Activated T-helper 1 cell treated with anti-CD3 and anti-CD28 coated beads, Interleukin-12 subunit alpha, Interleukin-12 subunit beta, Interleukin-2, Interleukin-4 antibody, amounts not matched to agents 30 ng/mL and 10 ng/mL and 1 ng/mL, durations not matched to agents 14 hours and 24 hours and 36 hours (primary cell): ENCODE measurements around the gene KANSL3. TPM values are rescaled to one million over a fixed set of nuclear protein-coding genes. Genes with fewer than 3 reads are reported as not detected.

Source experiments
- DNase-seq: peaks from one replicate; pipeline ENCODE4 v3.0.0; 2021; ENCODE audit warnings: low spot score
- H3K27ac Mint-ChIP-seq: one replicate; pipeline ENCODE4 v1.8.0; 2021; ENCODE audit warnings: mild to moderate bottlenecking, mixed read lengths
- H3K27me3 Mint-ChIP-seq: one replicate; pipeline ENCODE4 v1.8.0; 2022; ENCODE audit warnings: mild to moderate bottlenecking, moderate library complexity, mixed read lengths; ENCODE audit not compliant: insufficient read depth
- H3K36me3 Mint-ChIP-seq: one replicate; pipeline ENCODE4 v1.8.0; 2021; ENCODE audit warnings: low read depth, mixed read lengths
- H3K4me1 Mint-ChIP-seq: one replicate; pipeline ENCODE4 v1.8.0; 2021; ENCODE audit warnings: low read depth, mixed read lengths
- H3K4me3 Mint-ChIP-seq: one replicate; pipeline ENCODE4 v1.8.0; 2021; ENCODE audit warnings: mild to moderate bottlenecking, moderate library complexity, mixed read lengths
- H3K9me3 Mint-ChIP-seq: one replicate; pipeline ENCODE4 v1.8.0; 2021; ENCODE audit warnings: mixed read lengths
- intact Hi-C: fragments of 100-400 bp; cut with micrococcal nuclease; formaldehyde crosslinking; loops from one replicate; pipeline ENCODE4 v1.15.1; 2024
- total RNA-seq: library from RNA; stranded (reverse); gene quantifications from 2 replicates; pipeline ENCODE4 v1.2.3, GENCODE V29; 2022

KANSL3 gene
- total RNA-seq, result 51.8 and 55.0 TPM in 2 replicates

- DNase-seq, result peak; percentile 90
- peaks cover 39% of the 10 kb centered on the region for H3K4me1 Mint-ChIP-seq
- peaks cover 20% of the 10 kb centered on the region for H3K36me3 Mint-ChIP-seq
- no peaks in the 10 kb centered on the region for H3K9me3 Mint-ChIP-seq
- H3K4me3 Mint-ChIP-seq, result peak within 1 kb of the TSS; percentile 98
- intact Hi-C loops, result loop anchor here (1.0 to 5.0 kb wide), 11 partner anchors 36 to 431 kb away; partner anchors contain the start of genes ANKRD39, ARID5A, CIAO1 and CNNM3
- peaks cover 9% of the 10 kb centered on the region for H3K27me3 Mint-ChIP-seq
- peak within 1 kb of the TSS; percentile 97 for H3K27ac Mint-ChIP-seq
Measured at GRCh38 chr2:96638144-96639121, at the start of gene KANSL3. Gene KANSL3, minus strand, starts transcription at chr2:96638312. Its CDS starts 1,177 bp downstream, at chr2:96637135.

- DNase-seq, result no peak
- no peaks in the 10 kb centered on the region for H3K9me3 Mint-ChIP-seq
- H3K27me3 Mint-ChIP-seq, result peaks cover 2% of the 10 kb centered on the region
- H3K4me1 Mint-ChIP-seq, result no peaks in the 10 kb centered on the region
- no peak overlapping the region for H3K4me3 Mint-ChIP-seq
- H3K36me3 Mint-ChIP-seq, result no peaks in the 10 kb centered on the region
- intact Hi-C loops, result no loop called here
- no peak overlapping the region for H3K27ac Mint-ChIP-seq
Measured at GRCh38 chr2:96687266-96687665, 49.2 kb upstream of the KANSL3 start.

DNA sequence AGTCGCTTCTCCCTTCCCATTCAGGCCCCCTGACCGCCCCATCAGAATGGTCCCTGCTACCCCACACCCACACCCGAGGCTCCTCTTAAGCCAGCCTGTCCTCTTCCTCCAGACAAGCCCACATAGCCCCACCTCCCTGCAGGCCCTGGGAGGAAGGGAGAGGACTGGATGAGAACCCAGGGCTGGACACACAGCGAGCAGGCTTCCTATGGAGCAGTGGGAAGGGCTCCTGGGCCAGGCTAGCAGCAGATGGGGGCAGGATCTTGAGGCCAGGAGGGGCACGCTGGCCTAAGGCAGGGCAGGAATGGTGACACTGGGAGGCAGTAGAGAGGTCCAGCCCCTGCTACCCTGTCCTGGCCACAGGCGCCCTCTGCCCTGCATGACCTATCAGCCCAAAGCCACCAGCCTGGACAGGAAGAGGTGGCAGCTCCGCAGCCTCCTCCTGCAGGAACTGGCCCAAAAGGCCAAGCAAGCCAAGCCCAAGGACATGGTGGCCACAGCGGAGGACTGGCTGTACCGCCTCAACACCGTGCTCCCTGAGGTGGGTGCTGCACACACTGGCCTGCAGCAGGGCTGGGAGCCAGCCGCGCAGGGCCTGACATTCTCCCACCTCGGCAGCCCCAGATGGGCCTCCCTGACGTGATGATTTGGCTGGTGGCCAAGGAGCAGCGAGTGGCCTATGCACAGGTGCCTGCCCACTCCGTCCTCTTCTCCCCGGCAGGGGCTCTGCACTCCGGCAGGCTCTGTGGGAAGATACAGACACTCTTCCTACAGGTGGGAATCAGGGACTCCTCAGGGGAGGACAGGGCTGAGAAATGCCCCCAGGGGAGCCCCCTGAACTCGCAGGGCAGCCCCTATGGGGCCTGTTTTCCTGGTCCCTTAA lies 47.7 kb upstream of the KANSL3 start:
- Mint-ChIP-seq H3K27ac (no peak overlapping the region), H3K4me1 (no peaks in the 10 kb centered on the region), H3K9me3 (no peaks in the 10 kb centered on the region), H3K36me3 (no peaks in the 10 kb centered on the region), H3K27me3 (peaks cover 2% of the 10 kb centered on the region), H3K4me3 (no peak overlapping the region)
- intact Hi-C loops, result no loop called here
- no peak for DNase-seq

GRCh38 chr2:96684883-96685576 lies 46.9 kb upstream of the KANSL3 start:
- Mint-ChIP-seq H3K4me1 (no peaks in the 10 kb centered on the region), H3K27me3 (peaks cover 6% of the 10 kb centered on the region), H3K9me3 (no peaks in the 10 kb centered on the region), H3K36me3 (no peaks in the 10 kb centered on the region), H3K4me3 (no peak overlapping the region), H3K27ac (no peak overlapping the region)
- DNase-seq, result no peak
- intact Hi-C loops, result no loop called here

GRCh38 chr2:96683972-96684820 lies 46.1 kb upstream of the KANSL3 start:
- Mint-ChIP-seq H3K4me3 (no peak overlapping the region), H3K27ac (no peak overlapping the region), H3K9me3 (no peaks in the 10 kb centered on the region), H3K4me1 (no peaks in the 10 kb centered on the region), H3K36me3 (no peaks in the 10 kb centered on the region), H3K27me3 (peaks cover 6% of the 10 kb centered on the region)
- intact Hi-C loops, result no loop called here
- DNase-seq, result no peak

DNA sequence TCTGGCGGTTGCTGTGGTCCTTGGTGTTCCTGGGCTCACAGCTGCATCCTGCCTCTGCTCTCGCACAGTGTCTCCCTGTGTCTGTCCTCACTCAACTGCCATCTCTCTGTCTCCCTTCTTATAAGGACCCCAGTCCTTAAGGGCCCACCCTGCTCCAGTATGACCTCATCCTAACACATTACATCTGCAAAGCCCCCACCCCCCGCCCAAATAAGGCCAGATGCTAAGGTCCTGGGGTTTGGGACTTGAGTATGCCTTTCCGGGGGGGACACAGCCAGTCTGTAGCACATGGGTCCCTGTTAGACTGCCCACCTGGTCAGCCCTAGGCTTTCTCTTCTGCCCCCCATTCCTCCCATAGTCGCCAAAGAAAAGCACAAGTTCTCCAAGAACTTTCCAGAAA lies 45.2 kb upstream of the KANSL3 start:
- Mint-ChIP-seq H3K36me3 (no peaks in the 10 kb centered on the region), H3K27me3 (peaks cover 6% of the 10 kb centered on the region), H3K4me1 (no peaks in the 10 kb centered on the region), H3K9me3 (no peaks in the 10 kb centered on the region), H3K27ac (no peak overlapping the region), H3K4me3 (no peak overlapping the region)
- intact Hi-C loops, result no loop called here
- DNase-seq, result no peak

- Mint-ChIP-seq H3K27ac (no peak overlapping the region), H3K27me3 (peaks cover 6% of the 10 kb centered on the region), H3K4me1 (no peaks in the 10 kb centered on the region), H3K4me3 (no peak overlapping the region), H3K9me3 (no peaks in the 10 kb centered on the region), H3K36me3 (no peaks in the 10 kb centered on the region)
- intact Hi-C loops, result no loop called here
- DNase-seq, result no peak
Measured at GRCh38 chr2:96681540-96681939, 43.4 kb upstream of the KANSL3 start.

GRCh38 chr2:96680561-96681141 lies 42.5 kb upstream of the KANSL3 start:
- Mint-ChIP-seq H3K27me3 (peaks cover 6% of the 10 kb centered on the region), H3K36me3 (no peaks in the 10 kb centered on the region), H3K27ac (no peak overlapping the region), H3K9me3 (no peaks in the 10 kb centered on the region), H3K4me3 (no peak overlapping the region), H3K4me1 (no peaks in the 10 kb centered on the region)
- no peak for DNase-seq
- intact Hi-C loops, result no loop called here

DNA sequence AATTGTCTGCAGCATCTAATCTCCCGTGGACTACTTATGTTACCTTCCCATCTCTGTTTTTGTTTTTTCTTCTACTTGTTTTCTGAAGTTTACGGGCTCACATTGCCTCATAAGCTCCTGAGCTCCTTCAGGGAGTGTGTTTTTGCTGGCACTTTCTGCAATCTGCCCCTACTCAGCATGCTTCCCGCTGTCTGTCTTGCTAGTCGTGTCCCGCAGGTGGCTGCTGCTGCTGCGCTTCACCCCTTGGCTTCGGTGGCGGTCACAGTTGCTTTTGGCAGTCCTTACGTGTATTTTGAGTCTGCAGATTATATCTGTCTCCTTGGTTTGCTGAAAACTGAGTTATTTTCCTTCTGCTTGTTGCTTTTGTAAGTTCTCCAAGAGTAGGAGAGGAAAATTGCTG lies 41.7 kb upstream of the KANSL3 start:
- no peak for DNase-seq
- H3K36me3 Mint-ChIP-seq, result no peaks in the 10 kb centered on the region
- H3K27me3 Mint-ChIP-seq, result peaks cover 6% of the 10 kb centered on the region
- H3K27ac Mint-ChIP-seq, result no peak overlapping the region
- intact Hi-C loops, result no loop called here
- no peaks in the 10 kb centered on the region for H3K9me3 Mint-ChIP-seq
- no peaks in the 10 kb centered on the region for H3K4me1 Mint-ChIP-seq
- H3K4me3 Mint-ChIP-seq, result no peak overlapping the region

DNA sequence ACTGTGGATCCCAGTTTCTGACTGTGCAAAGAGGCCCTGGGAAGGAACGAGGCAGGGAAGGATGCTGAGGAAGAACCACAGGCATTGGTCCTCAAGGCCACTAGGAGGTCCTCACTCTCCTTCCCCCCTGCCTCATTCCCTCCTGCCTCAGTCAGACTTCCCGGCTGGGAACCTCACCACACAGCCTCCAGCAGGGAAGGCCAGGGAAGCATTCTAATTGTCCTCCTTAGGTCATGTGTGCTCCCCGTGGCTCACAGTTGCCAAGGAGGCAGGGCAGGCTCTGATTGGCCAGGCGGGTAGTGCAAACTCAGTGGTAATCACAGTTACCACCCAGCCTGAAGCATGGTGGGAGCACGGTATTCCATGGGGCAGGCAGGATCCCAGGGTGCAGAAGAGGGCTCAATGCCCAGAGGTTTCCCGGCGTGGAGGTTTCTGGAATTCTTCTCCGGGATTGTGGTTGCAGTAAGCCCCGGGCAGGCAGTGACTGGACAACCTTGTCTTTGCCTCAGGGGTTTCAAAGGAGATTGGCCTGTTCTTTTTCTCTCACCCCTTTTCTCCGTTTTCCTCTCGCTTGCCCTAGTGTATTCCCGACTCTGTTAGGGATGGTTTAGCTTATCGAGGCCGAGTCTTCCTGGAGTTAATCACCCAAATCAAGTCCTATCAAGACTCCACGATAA lies 31.6 kb upstream of the KANSL3 start:
- intact Hi-C loops, result no loop called here
- no peak for DNase-seq
- no peaks in the 10 kb centered on the region for H3K9me3 Mint-ChIP-seq
- H3K36me3 Mint-ChIP-seq, result no peaks in the 10 kb centered on the region
- no peak overlapping the region for H3K4me3 Mint-ChIP-seq
- H3K27ac Mint-ChIP-seq, result no peak overlapping the region
- no peaks in the 10 kb centered on the region for H3K4me1 Mint-ChIP-seq
- no peaks in the 10 kb centered on the region for H3K27me3 Mint-ChIP-seq

DNA sequence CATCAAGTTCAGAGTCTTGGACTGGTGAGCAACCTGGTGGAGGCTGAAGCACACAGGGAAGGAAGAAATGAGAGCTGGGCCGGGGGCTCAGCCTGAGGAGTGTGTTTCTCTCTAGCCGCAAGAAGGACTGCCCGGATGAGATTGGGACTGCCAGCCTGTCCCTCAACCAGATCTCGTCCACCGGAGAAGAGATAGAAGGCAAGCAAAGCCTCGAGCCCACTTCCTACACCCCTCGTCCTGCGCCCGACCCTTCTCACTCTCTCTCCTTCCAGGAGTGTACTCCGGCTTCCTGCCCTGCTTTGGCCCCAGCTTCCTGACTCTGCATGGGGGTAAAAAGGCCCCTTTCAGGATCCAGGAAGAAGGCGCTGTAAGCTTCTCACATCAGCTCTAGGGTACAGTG lies 30.7 kb upstream of the KANSL3 start:
- Mint-ChIP-seq H3K9me3 (no peaks in the 10 kb centered on the region), H3K36me3 (no peaks in the 10 kb centered on the region)

More for the DNA sequence above, 30.7 kb upstream of the KANSL3 start:
- H3K27ac Mint-ChIP-seq, result no peak overlapping the region
- H3K27me3 Mint-ChIP-seq, result no peaks in the 10 kb centered on the region
- no peak overlapping the region for H3K4me3 Mint-ChIP-seq
- intact Hi-C loops, result no loop called here
- no peak for DNase-seq
- H3K4me1 Mint-ChIP-seq, result no peaks in the 10 kb centered on the region
